Measurements from ENCODE around the gene PLEKHA8.

DNA sequence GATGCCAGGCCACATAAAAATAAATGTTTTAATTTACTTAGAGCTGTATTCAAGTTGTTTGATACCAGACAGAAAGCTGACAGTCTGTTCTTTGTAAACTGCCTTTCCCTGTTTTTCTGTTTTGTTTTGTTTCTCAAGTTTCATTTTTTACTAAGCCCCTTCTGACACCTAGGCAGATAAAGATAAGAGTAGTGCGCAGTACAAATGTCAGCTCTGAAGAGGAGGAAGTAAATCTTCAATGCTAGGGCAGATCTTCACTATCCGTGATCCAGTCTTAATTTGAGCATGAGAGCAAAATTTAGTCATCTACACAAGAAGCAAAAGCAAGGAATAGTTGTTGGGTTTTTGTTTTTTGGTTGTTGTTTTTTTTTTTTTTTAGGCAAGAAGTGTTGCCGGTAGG is 133.9 kb downstream of the PLEKHA8 start:
- TF ChIP-seq HDAC2 (IDR thresholded peaks at IDR 0.05; ENCODE audit: borderline replicate concordance in 1 of 2, low read depth in 2 of 2, low read length in 2 of 2) (no peak), EZH2 (IDR thresholded peaks at IDR 0.05; ENCODE audit: low read depth, low read length, severe bottlenecking) (no peak), SIX5 (IDR thresholded peaks at IDR 0.05; ENCODE audit: low read depth, low read length) (no peak), EP300 (IDR thresholded peaks at IDR 0.05; ENCODE audit: borderline replicate concordance in 1 of 2, low read depth in 2 of 2, low read length in 2 of 2) (no peak), POLR2A (IDR thresholded peaks at IDR 0.05; ENCODE audit: control extremely low read depth in 1 of 2, low read depth in 2 of 2, low read length in 2 of 2) (no peak), SIRT6 (IDR thresholded peaks at IDR 0.05; ENCODE audit: low read length) (no peak)
- TF ChIP-seq, protein P1, sequence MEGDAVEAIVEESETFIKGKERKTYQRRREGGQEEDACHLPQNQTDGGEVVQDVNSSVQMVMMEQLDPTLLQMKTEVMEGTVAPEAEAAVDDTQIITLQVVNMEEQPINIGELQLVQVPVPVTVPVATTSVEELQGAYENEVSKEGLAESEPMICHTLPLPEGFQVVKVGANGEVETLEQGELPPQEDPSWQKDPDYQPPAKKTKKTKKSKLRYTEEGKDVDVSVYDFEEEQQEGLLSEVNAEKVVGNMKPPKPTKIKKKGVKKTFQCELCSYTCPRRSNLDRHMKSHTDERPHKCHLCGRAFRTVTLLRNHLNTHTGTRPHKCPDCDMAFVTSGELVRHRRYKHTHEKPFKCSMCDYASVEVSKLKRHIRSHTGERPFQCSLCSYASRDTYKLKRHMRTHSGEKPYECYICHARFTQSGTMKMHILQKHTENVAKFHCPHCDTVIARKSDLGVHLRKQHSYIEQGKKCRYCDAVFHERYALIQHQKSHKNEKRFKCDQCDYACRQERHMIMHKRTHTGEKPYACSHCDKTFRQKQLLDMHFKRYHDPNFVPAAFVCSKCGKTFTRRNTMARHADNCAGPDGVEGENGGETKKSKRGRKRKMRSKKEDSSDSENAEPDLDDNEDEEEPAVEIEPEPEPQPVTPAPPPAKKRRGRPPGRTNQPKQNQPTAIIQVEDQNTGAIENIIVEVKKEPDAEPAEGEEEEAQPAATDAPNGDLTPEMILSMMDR (IDR thresholded peaks at IDR 0.05; ENCODE audit: control extremely low read depth in 1 of 3, insufficient read depth in 1 of 3, low read depth in 1 of 3, low read length in 3 of 3), result no peak
- TF ChIP-seq, protein P2, sequence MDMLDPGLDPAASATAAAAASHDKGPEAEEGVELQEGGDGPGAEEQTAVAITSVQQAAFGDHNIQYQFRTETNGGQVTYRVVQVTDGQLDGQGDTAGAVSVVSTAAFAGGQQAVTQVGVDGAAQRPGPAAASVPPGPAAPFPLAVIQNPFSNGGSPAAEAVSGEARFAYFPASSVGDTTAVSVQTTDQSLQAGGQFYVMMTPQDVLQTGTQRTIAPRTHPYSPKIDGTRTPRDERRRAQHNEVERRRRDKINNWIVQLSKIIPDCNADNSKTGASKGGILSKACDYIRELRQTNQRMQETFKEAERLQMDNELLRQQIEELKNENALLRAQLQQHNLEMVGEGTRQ (IDR thresholded peaks at IDR 0.05; ENCODE audit: low read length), result no peak
- TF ChIP-seq, protein P3, sequence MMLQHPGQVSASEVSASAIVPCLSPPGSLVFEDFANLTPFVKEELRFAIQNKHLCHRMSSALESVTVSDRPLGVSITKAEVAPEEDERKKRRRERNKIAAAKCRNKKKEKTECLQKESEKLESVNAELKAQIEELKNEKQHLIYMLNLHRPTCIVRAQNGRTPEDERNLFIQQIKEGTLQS (IDR thresholded peaks at IDR 0.05; ENCODE audit: insufficient read depth, low read depth, low read length), result no peak
